GM18498 (cell line): ENCODE results near the gene OTUD1.

Experiments
- ATAC-seq: cut with Tn5 transposase; IDR thresholded peaks from one replicate; pipeline ENCODE4 v1.9.1; 2021; ENCODE audit warnings: mild to moderate bottlenecking, moderate library complexity; ENCODE audit not compliant: unreplicated experiment

OTUD1 gene

GRCh38 chr10:23459308-23459939 is 20.5 kb downstream of the OTUD1 start:
- no peak for ATAC-seq

GRCh38 chr10:23461557-23461956 is 22.7 kb downstream of the OTUD1 start:
- no peak for ATAC-seq

GRCh38 chr10:23467012-23467411 is 28.1 kb downstream of the OTUD1 start:
- no peak for ATAC-seq

GRCh38 chr10:23467548-23467947 is 28.7 kb downstream of the OTUD1 start:
- ATAC-seq, result no peak

- no peak for ATAC-seq
Measured at GRCh38 chr10:23469596-23470237, 30.8 kb downstream of the OTUD1 start.

- ATAC-seq, result no peak
Measured at GRCh38 chr10:23472181-23472580, 33.3 kb downstream of the OTUD1 start.

GRCh38 chr10:23474081-23474480 is 35.2 kb downstream of the OTUD1 start:
- no peak for ATAC-seq

- no peak for ATAC-seq
Measured at GRCh38 chr10:23474626-23475025, 35.8 kb downstream of the OTUD1 start.

- no peak for ATAC-seq
Measured at GRCh38 chr10:23478570-23478969, 39.7 kb downstream of the OTUD1 start.

GRCh38 chr10:23479798-23480473 is 41.1 kb downstream of the OTUD1 start:
- ATAC-seq, result no peak

GRCh38 chr10:23481363-23481961 is 42.6 kb downstream of the OTUD1 start:
- no peak for ATAC-seq

- no peak for ATAC-seq
Measured at GRCh38 chr10:23490115-23490514, 51.2 kb downstream of the OTUD1 start.
